Activated T-cell treated with anti-CD3 and anti-CD28 coated beads for 1 hour (primary cell): ENCODE results near the gene PKMYT1.
A peak's percentile ranks its signal among the peaks of the same experiment; 100 is the strongest.

Source experiments
- DNase-seq: peaks from one replicate; pipeline ENCODE4 v3.0.0-alpha.2; 2020; ENCODE audit warnings: low read depth

Gene PKMYT1

DNA sequence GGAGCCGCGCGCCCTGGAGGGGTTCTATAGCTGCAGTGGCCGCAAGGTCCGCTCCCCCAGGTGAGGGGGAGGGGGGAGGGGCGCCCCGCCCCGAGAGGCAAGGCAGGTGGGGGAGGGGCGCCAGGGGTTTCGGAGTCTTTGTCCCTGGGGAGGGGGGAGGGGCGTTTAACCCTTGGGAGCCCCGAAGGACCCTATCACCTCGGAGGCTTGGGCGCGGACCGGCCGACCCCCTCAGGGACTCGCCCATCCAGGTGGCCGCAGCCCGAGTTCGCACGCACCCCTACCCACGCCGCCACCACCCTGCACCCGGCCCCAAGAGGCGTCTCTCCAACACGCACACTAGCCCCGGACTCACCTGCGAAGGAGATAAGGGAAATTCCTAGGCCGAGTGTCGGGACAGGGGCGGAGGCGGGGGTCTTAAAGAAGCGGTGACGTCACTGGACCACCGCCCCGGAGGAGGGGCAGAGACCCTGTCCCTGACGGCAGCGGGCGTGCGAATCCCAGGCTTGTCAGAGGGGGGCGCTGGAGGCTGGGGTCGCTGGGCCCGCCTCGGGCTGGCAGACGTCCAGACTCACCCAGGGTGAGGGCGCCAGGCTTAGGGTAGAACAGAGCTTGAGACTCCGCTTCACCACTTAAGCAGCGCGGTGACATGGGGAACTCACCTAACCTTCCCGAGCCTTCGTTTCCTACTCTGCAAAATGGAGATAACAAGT, 37.7 kb upstream of the PKMYT1 start, which contains the start of gene CLDN6:
Gene CLDN6 (minus strand): TSS at position 390 of the 713 bp plus-strand sequence. CDS start 2,162 bp downstream, outside the sequence.
- no peak for DNase-seq

DNA sequence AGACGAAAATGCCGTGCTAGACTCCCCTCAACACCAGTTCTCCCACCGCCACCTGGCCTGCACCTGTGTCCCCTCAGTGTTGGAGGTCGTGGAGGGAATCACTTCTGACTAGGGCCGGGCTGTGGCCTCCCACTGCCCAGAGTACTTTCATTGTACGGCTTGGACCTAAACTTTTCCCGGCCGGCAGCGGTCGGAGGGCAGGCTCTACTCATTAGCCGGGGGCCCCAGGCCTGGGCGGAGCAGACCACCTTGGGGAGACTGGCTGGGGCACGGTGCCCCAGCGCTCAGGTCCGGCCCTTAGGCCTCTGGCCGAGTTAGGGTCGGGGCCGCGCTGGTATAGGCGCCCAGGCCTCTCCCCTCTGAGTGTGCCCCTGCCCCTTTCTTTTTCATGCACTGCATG, 37.1 kb upstream of the PKMYT1 start:
- DNase-seq, result no peak

- DNase-seq, result no peak
These were observed 35.7 kb upstream of the PKMYT1 start for GRCh38 chr16:3015865-3016521.

- no peak for DNase-seq
These were observed 34.7 kb upstream of the PKMYT1 start for GRCh38 chr16:3014971-3015370.

- no peak for DNase-seq
These were observed 33.9 kb upstream of the PKMYT1 start for GRCh38 chr16:3013998-3014690.

GRCh38 chr16:3013491-3013951, 33.3 kb upstream of the PKMYT1 start:
- no peak for DNase-seq

- no peak for DNase-seq
These were observed 32.7 kb upstream of the PKMYT1 start, which contains the start of gene CLDN9 for GRCh38 chr16:3012828-3013420. Gene CLDN9 (plus strand): TSS chr16:3012923. CDS start chr16:3013363, 440 bp downstream.

GRCh38 chr16:3012246-3012645, 32.0 kb upstream of the PKMYT1 start:
- no peak for DNase-seq

DNA sequence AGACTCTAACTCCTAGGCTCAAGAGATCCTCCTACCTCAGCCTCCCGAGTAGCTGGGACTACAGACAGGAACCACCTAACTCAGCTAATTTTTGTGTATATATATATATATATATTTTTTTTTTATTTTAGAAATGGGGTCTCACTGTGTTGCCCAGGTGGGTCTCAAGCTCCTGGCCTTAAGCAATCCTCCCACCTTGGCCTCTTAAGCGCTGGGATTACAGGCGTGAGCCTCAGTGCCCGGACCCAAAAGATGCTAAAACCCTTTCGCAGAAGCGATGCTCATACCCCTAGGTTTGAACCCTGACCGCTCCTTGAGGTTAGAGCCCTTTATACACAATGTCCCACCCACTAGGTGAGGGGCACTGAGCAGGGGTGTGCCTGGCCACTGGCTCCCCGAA, 30.3 kb upstream of the PKMYT1 start:
- no peak for DNase-seq

- DNase-seq, result no peak
These were observed 29.5 kb upstream of the PKMYT1 start for GRCh38 chr16:3009568-3010390.

DNA sequence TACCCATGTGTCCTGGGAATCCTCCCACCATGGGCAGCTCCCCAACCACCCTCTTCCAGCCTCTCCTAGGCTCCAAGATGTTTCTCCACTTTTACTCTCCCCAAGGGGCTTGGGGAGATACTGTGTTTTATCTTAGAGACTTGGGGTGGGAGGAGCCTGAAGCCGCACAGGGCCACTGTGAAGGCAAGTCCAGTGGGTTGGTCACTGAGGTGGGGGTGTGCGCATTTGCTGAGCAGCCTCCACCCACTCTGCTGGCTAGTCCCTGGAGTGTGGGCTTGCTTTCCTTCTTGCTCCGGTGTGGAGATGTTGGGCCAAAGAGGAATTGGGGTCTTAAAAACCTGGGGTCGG, 28.4 kb upstream of the PKMYT1 start:
- DNase-seq, result no peak

DNA sequence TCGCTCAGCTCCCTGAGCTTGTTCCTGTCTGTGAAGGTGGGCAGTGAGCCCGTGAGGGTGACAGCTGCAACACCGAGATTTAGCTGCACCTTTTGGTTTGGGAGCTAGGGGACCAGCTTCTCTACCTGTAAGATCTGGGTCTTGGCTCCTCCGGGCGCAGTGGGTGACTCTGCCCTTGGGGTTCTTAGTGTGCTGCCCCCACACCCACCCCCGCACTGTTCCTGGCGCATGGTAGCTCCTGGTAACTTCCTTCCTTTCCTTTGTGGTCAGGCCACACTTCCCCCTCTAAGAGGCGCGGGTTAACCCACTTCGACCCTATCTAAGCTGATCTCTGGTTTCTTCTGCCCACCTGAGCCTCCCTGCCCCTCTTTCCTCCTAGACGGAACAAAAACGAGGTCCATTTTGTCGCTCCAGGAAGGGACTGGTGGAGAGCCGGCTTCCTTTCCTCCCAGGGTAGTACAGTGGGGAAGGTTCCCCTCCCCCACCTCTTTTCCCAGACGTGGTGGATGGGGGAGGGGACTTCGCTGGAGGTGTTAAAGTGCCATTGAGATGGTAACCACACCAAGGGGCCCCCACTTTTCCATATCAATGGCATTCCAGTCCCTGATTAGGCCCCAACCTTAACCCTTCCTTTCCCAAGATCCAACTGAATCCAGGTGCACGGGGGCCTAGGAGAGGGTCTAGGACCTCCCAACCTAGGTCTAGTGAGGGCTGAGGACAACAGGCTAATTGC, 27.9 kb upstream of the PKMYT1 start:
- no peak for DNase-seq

- DNase-seq, result no peak
These were observed 27.1 kb upstream of the PKMYT1 start for GRCh38 chr16:3007059-3007956.

- DNase-seq, result no peak
These were observed 24.6 kb upstream of the PKMYT1 start for GRCh38 chr16:3004781-3005284.

DNA sequence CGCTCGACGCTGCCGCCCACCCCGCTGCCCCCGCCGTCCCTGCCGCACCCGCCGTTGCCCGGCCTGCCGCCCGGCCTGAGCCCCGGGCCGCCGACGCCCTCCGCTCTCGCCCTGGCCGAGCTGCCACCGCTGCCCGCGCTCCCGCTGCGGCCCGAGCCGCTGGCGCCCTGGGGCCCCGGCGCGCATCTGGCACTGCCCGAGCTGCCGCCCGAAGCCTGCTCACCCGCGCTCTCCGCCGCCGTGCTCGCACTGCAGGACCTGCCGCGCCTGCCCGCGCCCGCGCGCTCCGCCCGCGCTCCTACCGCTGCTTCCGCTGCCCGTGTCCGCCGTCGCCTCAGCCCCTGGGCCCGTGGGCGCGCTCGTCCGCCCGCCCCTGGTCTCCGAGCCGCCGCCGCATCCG, 24.1 kb upstream of the PKMYT1 start:
- no peak for DNase-seq

DNA sequence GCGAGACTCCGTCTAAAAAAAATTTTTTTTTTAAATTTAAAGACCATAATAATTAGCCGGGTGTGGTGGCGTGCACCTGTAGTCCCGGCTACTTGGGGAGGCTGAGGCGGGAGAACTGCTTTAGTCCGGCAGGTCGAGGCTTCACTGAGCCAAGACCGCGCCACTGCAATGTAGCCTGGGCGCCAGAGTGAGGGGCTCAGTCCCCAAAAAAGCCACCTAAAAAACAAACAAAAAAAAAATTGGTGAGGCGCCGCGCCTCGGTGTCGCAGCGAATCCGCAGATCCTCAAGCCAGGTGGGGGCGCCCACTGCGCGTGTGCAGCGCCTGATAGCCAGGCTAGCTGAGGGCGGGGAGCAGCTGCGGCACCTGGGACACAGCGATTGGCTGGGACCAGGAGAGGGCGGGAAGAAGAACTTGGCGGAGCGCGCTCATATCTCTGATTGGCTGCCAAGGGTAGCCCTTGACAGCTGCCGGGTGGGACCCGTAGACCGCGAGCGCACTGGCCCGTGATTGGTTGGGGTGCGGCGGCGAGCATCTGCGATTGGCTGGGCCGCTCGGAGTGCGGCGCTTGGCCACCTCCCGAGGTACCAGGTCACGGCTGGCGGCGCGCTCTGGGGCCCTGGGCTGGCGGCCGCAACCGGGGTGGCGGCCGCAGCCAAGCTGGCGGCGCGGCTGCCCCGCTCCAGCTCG, 23.5 kb upstream of the PKMYT1 start:
- peak; percentile 87 for DNase-seq

- no peak for DNase-seq
These were observed 21.1 kb upstream of the PKMYT1 start for GRCh38 chr16:3001316-3001715.

- no peak for DNase-seq
These were observed 20.3 kb upstream of the PKMYT1 start for GRCh38 chr16:3000540-3000939.

GRCh38 chr16:2999929-3000328, 19.7 kb upstream of the PKMYT1 start:
- DNase-seq, result no peak
